ENCODE measurements around the gene DLK1. TPM values are rescaled to one million over a fixed set of nuclear protein-coding genes. Genes with fewer than 3 reads are reported as not detected.

The DLK1 gene
- total RNA-seq, 2 donors from 2014 or later, result not detected

DNA sequence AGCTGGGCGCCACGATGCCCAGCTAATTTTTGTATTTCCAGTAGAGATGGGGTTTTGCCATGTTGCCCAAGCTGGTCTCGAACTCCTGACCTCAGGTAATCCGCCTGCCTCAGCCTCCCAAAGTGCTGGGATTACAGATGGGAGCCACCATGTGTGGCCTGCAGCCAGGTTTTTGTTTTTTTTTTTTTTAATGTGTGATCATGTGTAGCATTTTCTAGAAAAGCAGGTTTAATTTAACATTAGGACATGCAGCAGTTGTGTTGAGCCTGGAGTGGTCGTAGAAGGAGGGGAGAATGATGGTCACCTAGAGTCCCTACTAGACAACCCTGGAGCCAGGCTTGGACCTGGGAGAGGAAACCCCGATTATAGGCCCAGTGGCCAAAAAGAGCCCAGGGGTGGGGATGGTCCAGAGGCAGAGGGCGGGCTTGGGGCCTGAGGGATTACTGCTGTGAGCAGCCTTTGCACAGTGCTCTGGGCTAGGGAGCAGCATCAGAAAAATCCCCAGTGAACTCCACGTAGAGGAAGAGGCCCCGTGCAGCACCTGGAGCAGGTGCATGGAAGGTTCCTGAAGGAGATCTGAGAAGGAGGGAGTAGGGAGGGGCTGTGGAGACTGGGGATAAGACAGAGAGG is 13.6 kb downstream of the DLK1 start:
- Histone ChIP-seq H3K4me3 (no peak overlapping the region), H3K36me3 (no peaks in the 10 kb centered on the region), H3K4me1 (no peaks in the 10 kb centered on the region), H3K9me3 (no peaks in the 10 kb centered on the region), H3K27ac (no peak overlapping the region), H3K27me3 (no peaks in the 10 kb centered on the region)
- DNase-seq (ENCODE audit: low spot score), result no peak
- TF ChIP-seq, protein P1, sequence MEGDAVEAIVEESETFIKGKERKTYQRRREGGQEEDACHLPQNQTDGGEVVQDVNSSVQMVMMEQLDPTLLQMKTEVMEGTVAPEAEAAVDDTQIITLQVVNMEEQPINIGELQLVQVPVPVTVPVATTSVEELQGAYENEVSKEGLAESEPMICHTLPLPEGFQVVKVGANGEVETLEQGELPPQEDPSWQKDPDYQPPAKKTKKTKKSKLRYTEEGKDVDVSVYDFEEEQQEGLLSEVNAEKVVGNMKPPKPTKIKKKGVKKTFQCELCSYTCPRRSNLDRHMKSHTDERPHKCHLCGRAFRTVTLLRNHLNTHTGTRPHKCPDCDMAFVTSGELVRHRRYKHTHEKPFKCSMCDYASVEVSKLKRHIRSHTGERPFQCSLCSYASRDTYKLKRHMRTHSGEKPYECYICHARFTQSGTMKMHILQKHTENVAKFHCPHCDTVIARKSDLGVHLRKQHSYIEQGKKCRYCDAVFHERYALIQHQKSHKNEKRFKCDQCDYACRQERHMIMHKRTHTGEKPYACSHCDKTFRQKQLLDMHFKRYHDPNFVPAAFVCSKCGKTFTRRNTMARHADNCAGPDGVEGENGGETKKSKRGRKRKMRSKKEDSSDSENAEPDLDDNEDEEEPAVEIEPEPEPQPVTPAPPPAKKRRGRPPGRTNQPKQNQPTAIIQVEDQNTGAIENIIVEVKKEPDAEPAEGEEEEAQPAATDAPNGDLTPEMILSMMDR (IDR thresholded peaks at IDR 0.05), result no peak

DNA sequence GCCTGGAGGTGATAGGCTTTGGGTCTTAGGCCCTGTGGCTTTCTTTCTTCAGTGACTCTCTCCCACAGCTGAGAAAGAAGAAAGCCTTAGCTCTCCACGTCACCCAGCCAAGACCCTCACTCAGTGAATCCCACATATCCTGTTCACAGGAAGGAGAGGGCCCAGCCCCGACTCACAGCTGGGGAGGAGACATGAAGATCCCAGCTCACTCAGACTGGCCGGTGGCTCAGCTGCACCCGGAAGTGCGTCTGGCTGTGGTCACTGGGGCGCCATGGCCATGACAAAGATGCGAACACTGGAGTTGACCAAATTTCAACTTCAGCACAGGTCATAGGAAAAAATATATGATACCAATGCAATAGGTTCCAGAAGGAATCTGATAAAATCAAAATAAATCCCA is 14.2 kb downstream of the DLK1 start:
- no peaks in the 10 kb centered on the region for H3K9me3 ChIP-seq
- H3K27ac ChIP-seq, result no peak overlapping the region
- TF ChIP-seq, protein P1 (IDR thresholded peaks at IDR 0.05), result no peak
- no peaks in the 10 kb centered on the region for H3K27me3 ChIP-seq
- H3K36me3 ChIP-seq, result no peaks in the 10 kb centered on the region
- no peaks in the 10 kb centered on the region for H3K4me1 ChIP-seq
- H3K4me3 ChIP-seq, result no peak overlapping the region
- no peak for DNase-seq (ENCODE audit: low spot score)

DNA sequence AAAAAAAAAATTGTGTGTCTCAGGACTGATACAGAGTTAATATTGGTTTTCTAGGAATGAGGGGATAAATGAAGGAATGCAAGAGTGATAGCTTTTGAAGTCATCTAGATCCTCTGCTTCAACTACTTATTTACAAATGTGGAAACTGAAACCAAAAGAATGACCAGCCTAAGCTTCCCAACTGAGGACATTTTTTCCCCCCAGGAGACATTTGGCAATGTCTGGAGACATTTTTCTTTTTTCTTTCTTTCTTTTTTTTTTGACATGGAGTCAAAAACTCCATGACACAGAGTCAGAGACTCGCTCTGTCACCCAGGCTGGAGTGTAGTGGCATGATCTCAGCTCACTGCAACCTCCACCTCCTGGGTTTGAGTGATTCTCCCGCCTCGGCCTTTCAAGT is 15.3 kb downstream of the DLK1 start:
- no peak overlapping the region for H3K4me3 ChIP-seq

DNA sequence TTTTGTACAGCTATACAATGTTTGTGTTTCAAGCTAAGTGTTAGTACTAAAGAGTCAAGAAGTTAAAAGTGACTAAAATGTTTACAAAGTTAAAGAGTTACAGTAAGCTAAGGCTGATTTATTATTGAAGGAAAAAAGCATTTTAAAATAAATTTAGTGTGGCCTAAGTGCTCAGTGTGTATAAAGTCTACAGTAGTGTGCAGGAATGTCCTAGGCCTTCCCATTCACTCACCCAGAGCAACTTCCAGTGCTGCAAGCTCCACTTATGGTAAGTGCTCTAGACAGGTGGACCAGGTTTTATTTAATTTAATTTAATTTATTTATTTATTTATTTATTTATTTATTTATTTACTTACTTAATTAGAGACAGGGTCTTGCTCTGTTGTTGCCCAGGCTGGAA is 19.6 kb downstream of the DLK1 start:
- Histone ChIP-seq H3K27me3 (no peaks in the 10 kb centered on the region), H3K4me1 (no peaks in the 10 kb centered on the region), H3K27ac (no peak overlapping the region), H3K36me3 (no peaks in the 10 kb centered on the region), H3K9me3 (no peaks in the 10 kb centered on the region), H3K4me3 (no peak overlapping the region)
- TF ChIP-seq, protein P1 (IDR thresholded peaks at IDR 0.05), result no peak
- DNase-seq (ENCODE audit: low spot score), result no peak

More for the DNA sequence above, 15.3 kb downstream of the DLK1 start:
- Histone ChIP-seq H3K36me3 (no peaks in the 10 kb centered on the region), H3K27me3 (no peaks in the 10 kb centered on the region), H3K9me3 (no peaks in the 10 kb centered on the region), H3K27ac (no peak overlapping the region), H3K4me1 (no peaks in the 10 kb centered on the region)
- TF ChIP-seq, protein P1 (IDR thresholded peaks at IDR 0.05), result no peak
- no peak for DNase-seq (ENCODE audit: low spot score)

DNA sequence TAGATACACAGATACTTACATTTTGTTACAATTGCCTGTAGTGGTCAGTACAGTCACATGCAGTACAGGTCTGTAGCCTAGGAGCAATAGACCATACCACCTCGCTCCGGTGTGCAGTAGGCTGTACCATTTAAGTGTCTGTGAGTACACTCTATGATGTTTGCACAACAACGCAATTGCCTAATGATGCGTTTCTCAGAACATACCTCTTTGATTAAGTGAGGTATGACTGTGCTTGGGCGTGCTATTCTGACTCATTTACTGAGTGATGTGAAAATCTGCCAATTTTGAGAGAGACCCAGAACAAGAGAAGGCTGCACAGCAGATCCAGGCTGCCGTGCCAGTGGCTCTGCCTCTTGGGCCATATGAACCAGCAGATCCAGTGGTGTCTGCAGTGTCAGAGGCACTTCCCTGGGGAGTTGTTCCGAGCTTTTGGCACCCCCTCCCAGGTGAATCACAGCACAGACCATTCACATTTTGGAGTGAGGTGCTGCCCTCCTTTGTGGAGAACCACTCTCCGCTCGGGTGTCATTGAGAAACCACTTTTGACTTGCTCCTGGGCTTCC is 20.4 kb downstream of the DLK1 start:
- no peaks in the 10 kb centered on the region for H3K36me3 ChIP-seq
- no peak for DNase-seq (ENCODE audit: low spot score)
- H3K9me3 ChIP-seq, result no peaks in the 10 kb centered on the region
- no peak overlapping the region for H3K27ac ChIP-seq
- TF ChIP-seq, protein P1 (IDR thresholded peaks at IDR 0.05), result no peak
- no peaks in the 10 kb centered on the region for H3K4me1 ChIP-seq
- H3K27me3 ChIP-seq, result no peaks in the 10 kb centered on the region
- H3K4me3 ChIP-seq, result no peak overlapping the region

DNA sequence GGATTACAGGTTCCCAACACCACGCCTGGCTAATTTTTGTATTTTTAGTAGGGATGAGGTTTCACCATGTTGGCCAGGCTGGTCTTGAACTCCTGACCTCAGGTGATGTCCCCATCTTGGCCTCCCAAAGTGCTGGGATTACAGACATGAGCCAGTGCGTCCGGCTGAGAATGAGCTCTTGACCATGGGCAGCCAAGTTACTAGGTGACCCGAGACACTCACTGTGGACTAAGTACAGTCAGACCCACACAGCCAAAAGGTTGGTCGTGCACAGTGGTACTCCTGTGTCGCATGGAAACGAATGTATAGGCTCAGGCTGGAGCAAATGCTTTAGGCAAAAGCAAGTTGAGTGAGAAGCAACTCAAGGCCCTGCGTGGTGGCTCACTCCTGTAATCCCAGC is 21.0 kb downstream of the DLK1 start:
- no peak for DNase-seq (ENCODE audit: low spot score)
- H3K36me3 ChIP-seq, result no peaks in the 10 kb centered on the region

More for the DNA sequence above, 21.0 kb downstream of the DLK1 start:
- Histone ChIP-seq H3K4me1 (no peaks in the 10 kb centered on the region), H3K27me3 (no peaks in the 10 kb centered on the region), H3K27ac (no peak overlapping the region), H3K9me3 (no peaks in the 10 kb centered on the region), H3K4me3 (no peak overlapping the region)
- TF ChIP-seq, protein P1 (IDR thresholded peaks at IDR 0.05), result no peak

Data from right atrium auricular region (tissue), 2 donors.